Hematopoietic multipotent progenitor cell treated with erythropoietin and hydrocortisone succinate and interleukin-3 and kit ligand, for 8 days (in vitro differentiated cells): ENCODE data around the gene FOXJ3.
A peak's percentile ranks its signal among the peaks of the same experiment; 100 is the strongest.

Experiments used
- DNase-seq: peaks from one replicate; pipeline ENCODE4 v3.0.0-alpha.2; 2015

FOXJ3 gene

GRCh38 chr1:42302034-42302433 is 33.0 kb downstream of the FOXJ3 start:
- no peak for DNase-seq

- DNase-seq = no peak
Observed at GRCh38 chr1:42298520-42298919, 36.5 kb downstream of the FOXJ3 start.

- no peak for DNase-seq
Observed at GRCh38 chr1:42295816-42296215, 39.2 kb downstream of the FOXJ3 start.

GRCh38 chr1:42290130-42290529 is 44.9 kb downstream of the FOXJ3 start:
- DNase-seq = no peak

GRCh38 chr1:42288311-42288985 is 46.6 kb downstream of the FOXJ3 start:
- DNase-seq = no peak

GRCh38 chr1:42282867-42283583 is 52.0 kb downstream of the FOXJ3 start:
- no peak for DNase-seq

GRCh38 chr1:42282024-42282579 is 52.9 kb downstream of the FOXJ3 start:
- no peak for DNase-seq

GRCh38 chr1:42280821-42281220 is 54.2 kb downstream of the FOXJ3 start:
- no peak for DNase-seq

GRCh38 chr1:42279055-42279454 is 56.0 kb downstream of the FOXJ3 start:
- DNase-seq = no peak

- no peak for DNase-seq
Observed at GRCh38 chr1:42272920-42273319, 62.1 kb downstream of the FOXJ3 start.

- no peak for DNase-seq
Observed at GRCh38 chr1:42267904-42268303, 67.1 kb downstream of the FOXJ3 start.

GRCh38 chr1:42266253-42267135 is 68.5 kb downstream of the FOXJ3 start:
- no peak for DNase-seq

- DNase-seq = peak; percentile 91
Observed at GRCh38 chr1:42264511-42265190, 70.4 kb downstream of the FOXJ3 start.

GRCh38 chr1:42263019-42263418 is 72.0 kb downstream of the FOXJ3 start:
- DNase-seq = no peak

GRCh38 chr1:42260376-42261070 is 74.5 kb downstream of the FOXJ3 start:
- no peak for DNase-seq

- DNase-seq = no peak
Observed at GRCh38 chr1:42259739-42260064, 75.3 kb downstream of the FOXJ3 start.

- peak; percentile 49 for DNase-seq
Observed at GRCh38 chr1:42259059-42259738, 75.8 kb downstream of the FOXJ3 start.

GRCh38 chr1:42258218-42258617 is 76.8 kb downstream of the FOXJ3 start:
- no peak for DNase-seq

- no peak for DNase-seq
Observed at GRCh38 chr1:42251042-42251441, 84.0 kb downstream of the FOXJ3 start.

- DNase-seq = no peak
Observed at GRCh38 chr1:42250164-42250563, 84.9 kb downstream of the FOXJ3 start.

- DNase-seq = no peak
Observed at GRCh38 chr1:42240966-42241755, 93.9 kb downstream of the FOXJ3 start.
